ENCODE results near the gene C4orf46. TPM values are rescaled to one million over a fixed set of nuclear protein-coding genes. Genes with fewer than 3 reads are reported as not detected.
A peak's percentile ranks its signal among the peaks of the same experiment; 100 is the strongest.

C4orf46 gene
- total RNA-seq, 2 donors from 2014 or later: 3.0 to 7.3 TPM

GRCh38 chr4:158630893-158631292 lies 40.8 kb downstream of the C4orf46 start:
- no peaks in the 10 kb centered on the region for H3K27me3 ChIP-seq (replicated peaks; ENCODE audit: insufficient read depth)
- H3K27ac ChIP-seq: no peak overlapping the region
- no peaks in the 10 kb centered on the region for H3K9me3 ChIP-seq
- no peaks in the 10 kb centered on the region for H3K36me3 ChIP-seq
- ATAC-seq (ENCODE audit: insufficient number of reproducible peaks, low FRiP score, low read depth): no peak
- no peak for TF ChIP-seq CTCF (IDR thresholded peaks at IDR 0.05)
- peaks cover 0 to 4% of the 10 kb centered on the region in 2 donors for H3K4me1 ChIP-seq (ENCODE audit: control insufficient read depth in 1 of 2, low read depth in 2 of 2)
- no peak overlapping the region for H3K4me3 ChIP-seq
- DNase-seq (ENCODE audit: low spot score): no peak

- peak overlapping the region; percentile 39 to 63 for H3K27ac ChIP-seq
- no peaks in the 10 kb centered on the region for H3K36me3 ChIP-seq
- peak overlapping the region; percentile 50 for H3K4me3 ChIP-seq
- DNase-seq (ENCODE audit: low spot score) (no peak), ATAC-seq (ENCODE audit: insufficient number of reproducible peaks, low FRiP score, low read depth) (peak; percentile 77)
- peaks cover 0 to 7% of the 10 kb centered on the region in 2 donors for H3K4me1 ChIP-seq (ENCODE audit: control insufficient read depth in 1 of 2, low read depth in 2 of 2)
- no peaks in the 10 kb centered on the region for H3K27me3 ChIP-seq (replicated peaks; ENCODE audit: insufficient read depth)
- no peaks in the 10 kb centered on the region for H3K9me3 ChIP-seq
- no peak for TF ChIP-seq CTCF (IDR thresholded peaks at IDR 0.05)
Measured at GRCh38 chr4:158625544-158625943, 46.1 kb downstream of the C4orf46 start.

GRCh38 chr4:158624889-158625478 lies 46.7 kb downstream of the C4orf46 start:
- DNase-seq (ENCODE audit: low spot score) (no peak), ATAC-seq (ENCODE audit: insufficient number of reproducible peaks, low FRiP score, low read depth) (peak; percentile 71)
- Histone ChIP-seq H3K4me3 (peak overlapping the region; percentile 50), H3K36me3 (no peaks in the 10 kb centered on the region), H3K9me3 (no peaks in the 10 kb centered on the region), H3K27ac (peak overlapping the region; percentile 32 to 63), H3K4me1 (ENCODE audit: control insufficient read depth in 1 of 2, low read depth in 2 of 2) (peaks cover 0 to 7% of the 10 kb centered on the region in 2 donors), H3K27me3 (replicated peaks; ENCODE audit: insufficient read depth) (no peaks in the 10 kb centered on the region)
- peak; percentile 57 for TF ChIP-seq CTCF (IDR thresholded peaks at IDR 0.05)

- TF ChIP-seq CTCF (IDR thresholded peaks at IDR 0.05): no peak
- no peak for ATAC-seq (ENCODE audit: insufficient number of reproducible peaks, low FRiP score, low read depth)
- H3K27me3 ChIP-seq (replicated peaks; ENCODE audit: insufficient read depth): no peaks in the 10 kb centered on the region
Measured at GRCh38 chr4:158622251-158622650, 49.4 kb downstream of the C4orf46 start.

GRCh38 chr4:158621729-158622128 lies 50.0 kb downstream of the C4orf46 start:
- ATAC-seq (ENCODE audit: insufficient number of reproducible peaks, low FRiP score, low read depth) (no peak), DNase-seq (ENCODE audit: low spot score) (no peak)
- Histone ChIP-seq H3K9me3 (no peaks in the 10 kb centered on the region), H3K36me3 (no peaks in the 10 kb centered on the region), H3K27me3 (replicated peaks; ENCODE audit: insufficient read depth) (no peaks in the 10 kb centered on the region), H3K4me3 (no peak overlapping the region), H3K4me1 (ENCODE audit: control insufficient read depth in 1 of 2, low read depth in 2 of 2) (peaks cover 0 to 7% of the 10 kb centered on the region in 2 donors), H3K27ac (no peak overlapping the region)
- no peak for TF ChIP-seq CTCF (IDR thresholded peaks at IDR 0.05)

More at GRCh38 chr4:158622251-158622650, 49.4 kb downstream of the C4orf46 start:
- Histone ChIP-seq H3K27ac (no peak overlapping the region), H3K9me3 (no peaks in the 10 kb centered on the region), H3K4me3 (no peak overlapping the region), H3K36me3 (no peaks in the 10 kb centered on the region), H3K4me1 (ENCODE audit: control insufficient read depth in 1 of 2, low read depth in 2 of 2) (peaks cover 0 to 7% of the 10 kb centered on the region in 2 donors)
- no peak for DNase-seq (ENCODE audit: low spot score)
